HUES48 (cell line): Measurements from ENCODE around the gene HDAC4.

Experiments used
- H3K27ac ChIP-seq: one replicate; pipeline ENCODE4 v1.7.0; 2013; ENCODE audit warnings: low read depth, low read length, inconsistent platforms
- H3K27me3 ChIP-seq: 2 replicates; pipeline ENCODE4 v1.6.1; 2013; ENCODE audit warnings: mild to moderate bottlenecking, low read length; ENCODE audit not compliant: control insufficient read depth, insufficient read depth
- H3K36me3 ChIP-seq: 2 replicates; pipeline ENCODE4 v1.6.1; 2013; ENCODE audit warnings: low read length; ENCODE audit not compliant: control insufficient read depth, insufficient read depth
- H3K4me1 ChIP-seq: 2 replicates; pipeline ENCODE4 v1.6.1; 2013; ENCODE audit warnings: mild to moderate bottlenecking, low read length; ENCODE audit not compliant: control insufficient read depth, insufficient read depth
- H3K4me3 ChIP-seq: 2 replicates; pipeline ENCODE4 v1.5.1; 2013; ENCODE audit warnings: mild to moderate bottlenecking, low read depth, low read length
- H3K9ac ChIP-seq: 2 replicates; pipeline ENCODE4 v1.6.1; 2013; ENCODE audit warnings: mild to moderate bottlenecking, low read depth, low read length, moderate library complexity
- H3K9me3 ChIP-seq: 2 replicates; pipeline ENCODE4 v1.6.1; 2013; ENCODE audit warnings: low read length; ENCODE audit not compliant: control insufficient read depth, insufficient read depth

Gene HDAC4

DNA sequence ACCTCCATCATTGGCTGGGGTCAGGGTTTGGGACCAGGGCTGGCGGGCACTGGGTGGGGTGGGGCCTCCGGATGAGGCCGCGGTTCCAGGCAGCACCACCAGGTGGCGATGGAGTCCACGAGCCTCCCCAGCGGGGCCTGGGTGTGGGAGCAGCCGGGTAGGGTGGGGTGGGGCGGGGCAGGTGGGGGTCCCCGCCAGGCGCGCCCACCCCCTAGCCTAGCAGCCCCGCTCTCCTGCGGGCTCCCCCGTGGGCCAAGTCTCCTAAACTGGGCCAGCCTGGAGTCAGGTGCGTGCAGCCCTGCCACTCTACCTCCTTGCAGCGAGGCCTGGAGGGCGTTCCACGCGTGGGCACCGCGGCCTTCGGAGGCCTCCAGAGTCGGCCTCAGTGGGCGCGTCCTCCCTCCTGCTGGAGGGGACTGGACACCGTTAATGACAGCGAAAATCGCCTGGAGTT is 365.4 kb downstream of the HDAC4 start:
- Histone ChIP-seq H3K36me3 (no peaks in the 10 kb centered on the region), H3K27ac (no peak overlapping the region), H3K4me3 (no peak overlapping the region), H3K27me3 (no peaks in the 10 kb centered on the region), H3K4me1 (no peaks in the 10 kb centered on the region), H3K9me3 (no peaks in the 10 kb centered on the region), H3K9ac (no peak overlapping the region)

- no peaks in the 10 kb centered on the region for H3K9me3 ChIP-seq
- no peaks in the 10 kb centered on the region for H3K27me3 ChIP-seq
- H3K4me3 ChIP-seq: no peak overlapping the region
- no peak overlapping the region for H3K9ac ChIP-seq
- H3K36me3 ChIP-seq: no peaks in the 10 kb centered on the region
- H3K4me1 ChIP-seq: no peaks in the 10 kb centered on the region
- no peak overlapping the region for H3K27ac ChIP-seq
Observed at GRCh38 chr2:239034561-239035341, 366.1 kb downstream of the HDAC4 start.

GRCh38 chr2:239033801-239034560 is 366.8 kb downstream of the HDAC4 start:
- H3K9me3 ChIP-seq: no peaks in the 10 kb centered on the region
- H3K36me3 ChIP-seq: no peaks in the 10 kb centered on the region
- H3K9ac ChIP-seq: no peak overlapping the region
- H3K27ac ChIP-seq: no peak overlapping the region
- no peak overlapping the region for H3K4me3 ChIP-seq
- H3K4me1 ChIP-seq: no peaks in the 10 kb centered on the region
- no peaks in the 10 kb centered on the region for H3K27me3 ChIP-seq

- Histone ChIP-seq H3K4me1 (no peaks in the 10 kb centered on the region), H3K27ac (no peak overlapping the region), H3K9me3 (no peaks in the 10 kb centered on the region), H3K4me3 (no peak overlapping the region), H3K27me3 (no peaks in the 10 kb centered on the region), H3K36me3 (no peaks in the 10 kb centered on the region), H3K9ac (no peak overlapping the region)
Observed at GRCh38 chr2:239029958-239030357, 370.9 kb downstream of the HDAC4 start.

DNA sequence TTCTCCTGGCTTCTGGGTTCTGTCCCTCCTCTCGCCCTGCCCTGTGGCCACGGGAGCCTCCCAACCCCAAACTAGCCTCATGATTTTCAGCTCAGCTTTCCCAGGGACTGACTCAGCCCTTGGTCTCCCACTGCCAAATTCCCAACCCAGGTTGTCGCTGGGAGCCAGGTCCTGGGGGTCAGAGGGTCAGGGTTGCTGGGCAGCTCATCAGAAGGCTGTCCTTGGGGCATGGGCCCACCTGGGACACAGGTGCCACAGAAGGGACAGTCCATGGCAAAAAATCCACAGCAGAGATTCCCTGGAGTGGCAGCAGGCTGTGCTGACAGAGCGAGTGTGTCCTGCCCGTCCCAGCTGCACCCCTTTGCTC is 372.6 kb downstream of the HDAC4 start:
- Histone ChIP-seq H3K4me1 (no peaks in the 10 kb centered on the region), H3K27me3 (no peaks in the 10 kb centered on the region), H3K36me3 (no peaks in the 10 kb centered on the region)

GRCh38 chr2:239027391-239028252 is 373.2 kb downstream of the HDAC4 start:
- H3K9ac ChIP-seq: no peak overlapping the region
- H3K27ac ChIP-seq: no peak overlapping the region
- no peaks in the 10 kb centered on the region for H3K4me1 ChIP-seq
- no peak overlapping the region for H3K4me3 ChIP-seq
- H3K36me3 ChIP-seq: no peaks in the 10 kb centered on the region
- H3K27me3 ChIP-seq: no peaks in the 10 kb centered on the region
- no peaks in the 10 kb centered on the region for H3K9me3 ChIP-seq

More for the DNA sequence above, 372.6 kb downstream of the HDAC4 start:
- H3K9ac ChIP-seq: no peak overlapping the region
- no peak overlapping the region for H3K4me3 ChIP-seq
- H3K27ac ChIP-seq: no peak overlapping the region
- no peaks in the 10 kb centered on the region for H3K9me3 ChIP-seq

DNA sequence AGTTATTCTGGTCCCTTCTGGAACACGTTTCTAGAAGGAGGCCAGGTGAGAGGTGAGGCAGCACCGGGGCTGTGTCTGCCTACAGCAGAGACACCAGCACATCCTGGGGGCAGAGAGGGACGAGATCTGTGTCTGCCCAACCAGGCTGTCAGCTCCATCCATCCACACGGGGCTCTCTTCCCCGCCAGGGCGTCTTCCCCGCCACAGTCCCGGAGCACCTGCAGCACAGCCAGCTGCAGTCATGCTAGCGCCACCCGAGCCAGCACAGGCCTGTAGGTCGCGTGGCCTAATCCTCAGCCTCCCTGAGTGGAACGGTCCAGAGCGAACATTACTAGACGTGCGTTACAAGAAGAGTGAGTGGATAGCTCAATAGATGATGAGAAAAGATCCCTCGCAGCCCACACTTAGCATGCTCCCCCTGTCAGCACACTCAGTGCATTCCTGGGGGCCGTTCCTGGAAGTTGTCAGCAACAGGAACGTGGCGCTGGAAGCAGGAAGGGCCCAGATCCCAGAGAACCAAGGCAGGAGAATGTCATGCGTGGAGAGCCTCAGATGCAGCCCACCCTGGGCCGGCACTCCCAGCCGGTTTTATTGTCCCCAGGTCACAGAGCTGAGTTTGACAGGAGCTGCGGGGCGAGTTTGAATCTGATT is 374.0 kb downstream of the HDAC4 start:
- Histone ChIP-seq H3K36me3 (no peaks in the 10 kb centered on the region), H3K4me1 (no peaks in the 10 kb centered on the region), H3K27ac (no peak overlapping the region), H3K9ac (no peak overlapping the region), H3K9me3 (no peaks in the 10 kb centered on the region), H3K27me3 (no peaks in the 10 kb centered on the region), H3K4me3 (no peak overlapping the region)

GRCh38 chr2:239025951-239026461 is 374.8 kb downstream of the HDAC4 start:
- Histone ChIP-seq H3K27me3 (no peaks in the 10 kb centered on the region), H3K9ac (no peak overlapping the region), H3K27ac (no peak overlapping the region), H3K4me3 (no peak overlapping the region), H3K36me3 (no peaks in the 10 kb centered on the region), H3K4me1 (no peaks in the 10 kb centered on the region; the same call in 1 of the 2 replicates), H3K9me3 (no peaks in the 10 kb centered on the region)

DNA sequence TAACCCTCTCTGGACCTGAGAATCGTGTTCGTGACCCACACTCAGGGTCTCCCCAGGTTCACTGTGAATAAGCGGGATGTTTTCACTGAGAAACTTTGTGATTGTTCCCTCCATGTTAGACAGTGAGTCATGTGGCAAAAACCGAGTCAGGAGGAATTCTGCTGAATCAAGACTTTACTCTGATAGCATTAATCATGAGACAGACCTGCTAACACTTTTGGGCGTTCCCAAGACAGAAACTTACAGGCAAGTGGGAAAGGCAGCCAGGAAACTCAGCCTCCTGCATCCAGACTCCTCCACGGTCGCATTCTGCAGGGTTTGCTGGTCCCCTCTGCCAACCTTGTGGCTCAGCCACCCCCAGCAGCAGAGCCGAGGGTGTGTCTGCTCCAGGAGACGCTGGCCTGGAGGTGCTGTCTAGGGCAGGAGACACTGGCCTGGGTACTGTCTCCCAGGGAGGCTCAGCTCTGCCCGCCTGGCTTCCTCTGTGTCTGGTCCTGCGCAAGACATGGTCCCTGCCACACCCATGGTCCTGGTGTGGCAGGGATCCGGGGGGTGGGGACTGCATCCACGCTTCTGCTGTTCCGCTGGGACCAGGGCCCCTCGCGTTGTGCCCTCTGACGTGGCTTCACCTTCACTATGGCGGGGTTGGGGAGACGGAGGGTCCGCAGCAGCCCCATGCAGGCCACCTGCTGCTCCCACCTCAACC is 375.6 kb downstream of the HDAC4 start:
- Histone ChIP-seq H3K27me3 (no peaks in the 10 kb centered on the region), H3K36me3 (no peaks in the 10 kb centered on the region), H3K9me3 (no peaks in the 10 kb centered on the region), H3K4me3 (no peak overlapping the region), H3K9ac (no peak overlapping the region), H3K4me1 (no peaks in the 10 kb centered on the region; the same call in 1 of the 2 replicates), H3K27ac (no peak overlapping the region)

DNA sequence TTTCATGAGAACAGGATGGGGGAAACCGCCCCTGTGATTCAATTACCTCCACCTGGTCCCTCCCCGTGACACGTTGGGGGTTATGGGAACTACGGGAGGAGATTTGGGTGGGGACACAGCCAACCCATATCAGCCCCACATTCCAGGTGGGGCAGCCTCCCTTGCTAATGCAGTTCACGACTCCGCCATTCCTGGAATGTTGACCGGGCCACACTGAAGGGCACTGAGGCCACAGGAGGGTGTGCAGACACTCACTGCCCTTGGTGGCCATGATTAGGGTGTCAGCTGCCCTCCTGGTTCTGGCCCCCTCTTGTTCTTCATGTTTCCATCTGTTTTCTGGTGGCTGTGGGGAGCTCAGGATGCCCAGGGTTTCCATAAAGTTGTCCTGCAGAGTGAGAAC is 376.6 kb downstream of the HDAC4 start:
- Histone ChIP-seq H3K27ac (no peak overlapping the region), H3K36me3 (no peaks in the 10 kb centered on the region), H3K9me3 (no peaks in the 10 kb centered on the region), H3K4me3 (no peak overlapping the region), H3K4me1 (no peaks in the 10 kb centered on the region; the same call in 1 of the 2 replicates), H3K9ac (no peak overlapping the region), H3K27me3 (no peaks in the 10 kb centered on the region)
